ENCODE data around the gene KIF5A. TPM values are rescaled to one million over a fixed set of nuclear protein-coding genes. Genes with fewer than 3 reads are reported as not detected.

KIF5A gene
- total and polyA plus RNA-seq, 3 donors from 2014 or later = 6.8 to 9.1 (median 8.4) TPM

DNA sequence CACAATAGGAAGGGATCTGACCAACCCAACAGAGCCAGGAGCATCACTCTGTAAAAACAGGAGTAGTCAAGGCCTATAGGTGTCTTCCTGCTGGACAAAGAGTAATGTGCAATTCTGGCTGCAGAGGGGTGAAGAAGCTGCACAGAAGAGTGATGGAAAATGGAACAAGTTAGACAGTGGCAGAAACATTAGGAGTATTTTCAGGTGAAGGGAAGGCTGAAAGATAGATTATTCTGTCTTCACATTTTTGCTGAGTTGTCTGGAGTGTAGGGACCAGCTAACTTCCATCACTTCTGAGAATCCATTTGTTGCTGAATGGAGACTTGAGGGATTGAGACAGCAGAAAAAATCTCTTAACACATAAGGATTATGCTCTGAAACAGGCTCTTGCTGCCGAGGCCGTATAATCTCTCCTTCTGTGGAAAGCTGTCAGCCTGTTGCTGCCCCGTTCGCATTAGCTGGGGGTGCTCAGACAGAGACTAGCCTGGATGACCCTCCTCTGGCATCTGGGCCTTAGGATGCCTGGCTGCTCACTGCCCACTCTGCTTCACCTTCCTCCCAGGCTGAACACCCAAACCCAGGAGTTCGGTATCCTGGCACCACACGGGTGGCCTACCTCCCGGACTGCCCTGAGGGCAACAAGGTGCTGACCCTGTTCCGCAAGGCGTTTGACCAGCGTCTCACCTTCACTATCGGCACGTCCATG is 58.3 kb downstream of the KIF5A start:
- no peaks in the 10 kb centered on the region for H3K27me3 ChIP-seq
- TF ChIP-seq, protein P1, sequence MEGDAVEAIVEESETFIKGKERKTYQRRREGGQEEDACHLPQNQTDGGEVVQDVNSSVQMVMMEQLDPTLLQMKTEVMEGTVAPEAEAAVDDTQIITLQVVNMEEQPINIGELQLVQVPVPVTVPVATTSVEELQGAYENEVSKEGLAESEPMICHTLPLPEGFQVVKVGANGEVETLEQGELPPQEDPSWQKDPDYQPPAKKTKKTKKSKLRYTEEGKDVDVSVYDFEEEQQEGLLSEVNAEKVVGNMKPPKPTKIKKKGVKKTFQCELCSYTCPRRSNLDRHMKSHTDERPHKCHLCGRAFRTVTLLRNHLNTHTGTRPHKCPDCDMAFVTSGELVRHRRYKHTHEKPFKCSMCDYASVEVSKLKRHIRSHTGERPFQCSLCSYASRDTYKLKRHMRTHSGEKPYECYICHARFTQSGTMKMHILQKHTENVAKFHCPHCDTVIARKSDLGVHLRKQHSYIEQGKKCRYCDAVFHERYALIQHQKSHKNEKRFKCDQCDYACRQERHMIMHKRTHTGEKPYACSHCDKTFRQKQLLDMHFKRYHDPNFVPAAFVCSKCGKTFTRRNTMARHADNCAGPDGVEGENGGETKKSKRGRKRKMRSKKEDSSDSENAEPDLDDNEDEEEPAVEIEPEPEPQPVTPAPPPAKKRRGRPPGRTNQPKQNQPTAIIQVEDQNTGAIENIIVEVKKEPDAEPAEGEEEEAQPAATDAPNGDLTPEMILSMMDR (IDR thresholded peaks at IDR 0.05) = no peak
- TF ChIP-seq POLR2A (IDR thresholded peaks at IDR 0.05) = no peak
- H3K4me3 ChIP-seq = no peak overlapping the region
- H3K4me1 ChIP-seq = peaks cover 16% of the 10 kb centered on the region
- intact Hi-C loops (cut with DNase I; ENCODE audit: low total_unique reads) = no loop called here
- H3K36me3 ChIP-seq (ENCODE audit: low read depth, missing control alignments) = no peaks in the 10 kb centered on the region
- WGBS, 2 donors = 83% methylated on average over 12 of the region's 12 CpGs
- H3K9me3 ChIP-seq = no peaks in the 10 kb centered on the region
- no peak for DNase-seq
- peak overlapping the region in 1 of 2 donors; percentile 73 for H3K27ac ChIP-seq

DNA sequence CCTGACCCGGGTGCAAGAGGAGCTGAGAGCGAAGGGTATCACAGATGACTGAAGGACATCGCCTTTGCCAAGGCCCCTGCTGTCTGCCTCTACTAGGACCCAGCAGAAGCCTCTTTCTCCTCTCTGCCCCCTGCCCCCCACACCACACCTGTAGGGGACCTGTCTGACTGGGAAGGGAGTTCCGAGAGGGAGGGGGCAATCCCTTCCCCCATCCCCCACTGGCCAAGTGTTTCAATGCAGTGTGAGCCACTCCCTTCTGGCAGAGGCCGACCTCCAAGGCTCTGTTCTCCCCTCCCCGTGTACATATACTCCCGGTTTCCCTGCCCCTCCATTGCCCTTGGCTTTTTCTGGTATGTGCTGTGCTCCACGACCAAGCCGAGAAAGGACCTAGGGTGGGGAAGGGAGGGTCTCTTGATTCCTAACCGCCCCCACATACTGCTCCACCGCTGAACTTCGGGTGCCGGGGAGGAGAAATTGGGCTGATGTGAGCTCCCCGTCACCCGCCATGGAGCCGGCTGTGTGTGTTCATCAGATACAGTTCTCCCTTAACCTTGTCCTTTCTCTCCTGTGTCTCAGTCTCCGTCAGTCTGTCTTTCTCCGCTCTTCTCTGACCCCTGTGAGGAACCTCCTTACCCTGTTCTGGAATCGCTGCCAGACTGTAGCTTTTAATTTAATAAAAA is 59.4 kb downstream of the KIF5A start:
- TF ChIP-seq POLR2A (IDR thresholded peaks at IDR 0.05) = no peak
- TF ChIP-seq, protein P1 (IDR thresholded peaks at IDR 0.05) = no peak
- Histone ChIP-seq H3K27ac (peak overlapping the region; percentile 59 to 73), H3K36me3 (ENCODE audit: low read depth, missing control alignments) (no peaks in the 10 kb centered on the region), H3K9me3 (no peaks in the 10 kb centered on the region), H3K4me1 (peaks cover 16% of the 10 kb centered on the region), H3K27me3 (no peaks in the 10 kb centered on the region), H3K4me3 (peak overlapping the region; percentile 61 to 71)
- DNase-seq = no peak
- 29 to 42% methylated on average over 19 of the region's 19 CpGs for WGBS, 2 donors
- intact Hi-C loops (cut with DNase I; ENCODE audit: low total_unique reads) = no loop called here

DNA sequence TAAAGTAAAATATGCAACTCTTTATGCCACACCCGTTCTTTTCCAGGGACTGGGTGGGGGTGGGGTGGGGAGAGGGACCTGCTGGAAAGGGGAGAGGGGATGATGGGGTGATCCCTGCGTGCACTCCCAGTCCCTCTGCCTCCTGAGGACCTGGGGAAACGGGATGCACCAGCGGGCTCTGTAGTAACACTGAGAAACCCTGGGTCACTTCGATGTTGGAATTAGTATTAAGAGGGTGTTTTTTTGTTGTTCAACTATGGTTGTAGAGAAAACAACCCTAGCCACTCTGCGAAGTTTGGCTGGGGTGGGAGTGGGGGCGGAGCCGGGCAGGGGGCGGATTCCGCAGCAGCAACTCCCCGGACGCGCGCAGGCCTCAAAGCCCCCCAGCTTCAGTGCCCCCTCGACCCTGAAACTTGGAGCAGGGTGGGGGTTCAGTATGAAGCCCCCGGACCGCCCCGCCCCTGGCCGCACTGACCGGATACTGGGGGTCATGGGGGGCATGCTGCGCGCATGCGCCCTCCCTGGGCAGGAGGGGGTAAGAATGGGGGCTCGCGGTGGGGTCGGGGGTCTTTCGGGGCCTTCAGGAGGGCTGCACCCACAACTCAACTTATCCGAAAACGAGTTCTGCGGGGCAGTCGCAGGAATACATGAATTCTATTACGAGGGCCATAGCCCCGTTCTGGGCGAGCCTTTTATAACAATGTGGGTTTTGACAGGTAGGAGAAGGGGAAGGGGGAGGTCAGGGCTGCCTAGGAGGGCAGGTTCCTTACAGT is 60.1 kb downstream of the KIF5A start:
- Histone ChIP-seq H3K4me1 (peaks cover 16% of the 10 kb centered on the region), H3K27me3 (no peaks in the 10 kb centered on the region), H3K4me3 (peak overlapping the region; percentile 61 to 71), H3K27ac (peak overlapping the region; percentile 59 to 73), H3K36me3 (ENCODE audit: low read depth, missing control alignments) (no peaks in the 10 kb centered on the region), H3K9me3 (no peaks in the 10 kb centered on the region)
- 16 to 17% methylated on average over 27 to 34 of the region's 34 CpGs for WGBS, 2 donors
- peak; percentile 31 for DNase-seq
- TF ChIP-seq, protein P1 (IDR thresholded peaks at IDR 0.05) = no peak
- no peak for TF ChIP-seq POLR2A (IDR thresholded peaks at IDR 0.05)
- intact Hi-C loops (cut with DNase I; ENCODE audit: low total_unique reads) = no loop called here

DNA sequence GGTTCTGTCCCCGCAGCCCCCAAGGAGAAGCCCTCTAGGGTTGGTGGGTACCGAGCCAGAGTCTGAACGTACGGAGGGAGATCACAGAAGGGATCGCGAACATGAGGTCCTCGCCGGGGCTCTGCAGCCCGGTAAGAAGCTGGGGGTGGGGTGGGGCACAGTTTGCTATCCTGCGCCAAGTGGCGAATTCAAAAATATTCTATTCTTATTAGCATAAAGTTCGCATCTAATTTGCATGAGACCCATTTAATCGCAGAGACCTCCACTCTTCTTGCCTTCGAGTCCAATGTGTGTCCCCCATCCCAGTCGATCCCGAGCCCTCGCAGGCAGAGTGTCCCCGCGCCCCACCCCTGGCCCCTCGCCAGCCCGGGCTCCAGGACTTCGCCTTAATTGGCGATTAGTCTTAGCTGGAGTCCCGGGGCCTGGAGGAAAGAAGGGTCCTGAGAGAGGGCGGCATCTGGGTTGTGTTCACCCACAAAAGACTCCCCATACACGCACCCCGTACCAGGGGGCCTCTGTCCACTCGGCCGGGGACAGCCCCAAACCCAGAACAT is 60.8 kb downstream of the KIF5A start:
- no peaks in the 10 kb centered on the region for H3K9me3 ChIP-seq
- peak overlapping the region; percentile 61 to 71 for H3K4me3 ChIP-seq
- H3K4me1 ChIP-seq = peaks cover 12% of the 10 kb centered on the region
- TF ChIP-seq POLR2A (IDR thresholded peaks at IDR 0.05) = no peak
- TF ChIP-seq, protein P1 (IDR thresholded peaks at IDR 0.05) = peak in 1 of 3 experiments; percentile 8
- H3K27ac ChIP-seq = peak overlapping the region; percentile 59 to 73
- DNase-seq = peak; percentile 61
- H3K27me3 ChIP-seq = no peaks in the 10 kb centered on the region
- intact Hi-C loops (cut with DNase I; ENCODE audit: low total_unique reads) = no loop called here
- no peaks in the 10 kb centered on the region for H3K36me3 ChIP-seq (ENCODE audit: low read depth, missing control alignments)
- WGBS, 2 donors = 7 to 9% methylated on average over 22 to 27 of the region's 29 CpGs
